ENCODE measurements around the gene IRF4. TPM values are rescaled to one million over a fixed set of nuclear protein-coding genes. Genes with fewer than 3 reads are reported as not detected.

The IRF4 gene
- total RNA-seq, 1 donor from 2014 or later, result 0.11 TPM

GRCh38 chr6:367298-367794, 24.2 kb upstream of the IRF4 start:
- no peaks in the 10 kb centered on the region for H4K20me1 ChIP-seq (ENCODE audit: low read depth)
- no peaks in the 10 kb centered on the region for H3K36me3 ChIP-seq
- TF ChIP-seq CTCF (IDR thresholded peaks at IDR 0.05) (no peak), EZH2 (IDR thresholded peaks at IDR 0.05) (no peak), EZH2phosphoT487 (IDR thresholded peaks at IDR 0.05) (no peak)
- no peak overlapping the region for H3K9ac ChIP-seq
- H3K27me3 ChIP-seq, result no peaks in the 10 kb centered on the region
- Mint-ChIP-seq H3K4me3 (no peak overlapping the region), H3K9me3 (peaks cover 69% of the 10 kb centered on the region), H3K27me3 (ENCODE audit: insufficient read depth, low read depth) (peaks cover 4% of the 10 kb centered on the region), H3K27ac (no peak overlapping the region), H3K4me1 (peaks cover 14% of the 10 kb centered on the region), H3K36me3 (no peaks in the 10 kb centered on the region)
- H3K4me1 ChIP-seq, result peaks cover 5% of the 10 kb centered on the region
- no peaks in the 10 kb centered on the region for H3K79me2 ChIP-seq (ENCODE audit: low read depth)
- H2AFZ ChIP-seq (replicated peaks), result no peak overlapping the region
- no peak overlapping the region for H3K27ac ChIP-seq
- H3K9me3 ChIP-seq (ENCODE audit: low read depth), result peaks cover 17% of the 10 kb centered on the region
- no peak overlapping the region for H3K4me3 ChIP-seq
- peaks cover 4% of the 10 kb centered on the region for H3F3A ChIP-seq (ENCODE audit: low read depth)
- no peak overlapping the region for H3K4me2 ChIP-seq
- DNase-seq (ENCODE audit: low spot score), result no peak

GRCh38 chr6:367891-368630, 23.5 kb upstream of the IRF4 start:
- H3K27me3 ChIP-seq, result no peaks in the 10 kb centered on the region
- no peaks in the 10 kb centered on the region for H4K20me1 ChIP-seq (ENCODE audit: low read depth)
- no peak overlapping the region for H2AFZ ChIP-seq (replicated peaks)
- DNase-seq (ENCODE audit: low spot score), result no peak
- no peaks in the 10 kb centered on the region for H3K79me2 ChIP-seq (ENCODE audit: low read depth)
- peaks cover 16% of the 10 kb centered on the region for H3K9me3 ChIP-seq (ENCODE audit: low read depth)
- H3K4me1 ChIP-seq, result peaks cover 5% of the 10 kb centered on the region
- no peak overlapping the region for H3K4me2 ChIP-seq
- Mint-ChIP-seq H3K9me3 (peaks cover 67% of the 10 kb centered on the region), H3K27ac (no peak overlapping the region), H3K36me3 (no peaks in the 10 kb centered on the region), H3K4me1 (peaks cover 14% of the 10 kb centered on the region), H3K27me3 (ENCODE audit: insufficient read depth, low read depth) (peaks cover 4% of the 10 kb centered on the region), H3K4me3 (no peak overlapping the region)
- no peaks in the 10 kb centered on the region for H3K36me3 ChIP-seq
- H3K4me3 ChIP-seq, result no peak overlapping the region
- no peak for TF ChIP-seq CTCF (IDR thresholded peaks at IDR 0.05)
- H3K9ac ChIP-seq, result no peak overlapping the region
- H3K27ac ChIP-seq, result no peak overlapping the region
- H3F3A ChIP-seq (ENCODE audit: low read depth), result peaks cover 4% of the 10 kb centered on the region

- Histone ChIP-seq H3K4me2 (no peak overlapping the region), H3K79me2 (ENCODE audit: low read depth) (no peaks in the 10 kb centered on the region), H3K27ac (no peak overlapping the region), H2AFZ (replicated peaks) (no peak overlapping the region), H4K20me1 (ENCODE audit: low read depth) (no peaks in the 10 kb centered on the region), H3K36me3 (no peaks in the 10 kb centered on the region), H3K4me3 (no peak overlapping the region), H3K9ac (no peak overlapping the region), H3F3A (ENCODE audit: low read depth) (peaks cover 4% of the 10 kb centered on the region), H3K27me3 (peaks cover 3% of the 10 kb centered on the region), H3K9me3 (ENCODE audit: low read depth) (peaks cover 4% of the 10 kb centered on the region), H3K4me1 (peaks cover 5% of the 10 kb centered on the region)
- H3K4me1 Mint-ChIP-seq, result peaks cover 18% of the 10 kb centered on the region
- peaks cover 4% of the 10 kb centered on the region for H3K27me3 Mint-ChIP-seq (ENCODE audit: insufficient read depth, low read depth)
- TF ChIP-seq EZH2 (IDR thresholded peaks at IDR 0.05) (no peak), EZH2phosphoT487 (IDR thresholded peaks at IDR 0.05) (no peak), CTCF (IDR thresholded peaks at IDR 0.05) (no peak)
- H3K36me3 Mint-ChIP-seq, result no peaks in the 10 kb centered on the region
- DNase-seq (ENCODE audit: low spot score), result no peak
- H3K4me3 Mint-ChIP-seq, result no peak overlapping the region
- no peak overlapping the region for H3K27ac Mint-ChIP-seq
- peaks cover 60% of the 10 kb centered on the region for H3K9me3 Mint-ChIP-seq
Measured at GRCh38 chr6:369559-370431, 21.8 kb upstream of the IRF4 start.
